NCI-H1048 (cell line): ENCODE results near the gene RUFY4.

Experiments used
- DNase-seq: peaks from one replicate; lab custom pipeline; 2025; lab: John Stamatoyannopoulos, UW

RUFY4 gene, protein sequence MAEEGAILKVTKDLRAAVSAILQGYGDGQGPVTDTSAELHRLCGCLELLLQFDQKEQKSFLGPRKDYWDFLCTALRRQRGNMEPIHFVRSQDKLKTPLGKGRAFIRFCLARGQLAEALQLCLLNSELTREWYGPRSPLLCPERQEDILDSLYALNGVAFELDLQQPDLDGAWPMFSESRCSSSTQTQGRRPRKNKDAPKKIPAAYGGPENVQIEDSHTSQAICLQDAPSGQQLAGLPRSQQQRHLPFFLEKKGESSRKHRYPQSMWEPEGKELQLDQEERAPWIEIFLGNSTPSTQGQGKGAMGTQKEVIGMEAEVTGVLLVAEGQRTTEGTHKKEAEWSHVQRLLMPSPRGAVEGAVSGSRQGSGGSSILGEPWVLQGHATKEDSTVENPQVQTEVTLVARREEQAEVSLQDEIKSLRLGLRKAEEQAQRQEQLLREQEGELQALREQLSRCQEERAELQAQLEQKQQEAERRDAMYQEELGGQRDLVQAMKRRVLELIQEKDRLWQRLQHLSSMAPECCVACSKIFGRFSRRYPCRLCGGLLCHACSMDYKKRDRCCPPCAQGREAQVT

DNA sequence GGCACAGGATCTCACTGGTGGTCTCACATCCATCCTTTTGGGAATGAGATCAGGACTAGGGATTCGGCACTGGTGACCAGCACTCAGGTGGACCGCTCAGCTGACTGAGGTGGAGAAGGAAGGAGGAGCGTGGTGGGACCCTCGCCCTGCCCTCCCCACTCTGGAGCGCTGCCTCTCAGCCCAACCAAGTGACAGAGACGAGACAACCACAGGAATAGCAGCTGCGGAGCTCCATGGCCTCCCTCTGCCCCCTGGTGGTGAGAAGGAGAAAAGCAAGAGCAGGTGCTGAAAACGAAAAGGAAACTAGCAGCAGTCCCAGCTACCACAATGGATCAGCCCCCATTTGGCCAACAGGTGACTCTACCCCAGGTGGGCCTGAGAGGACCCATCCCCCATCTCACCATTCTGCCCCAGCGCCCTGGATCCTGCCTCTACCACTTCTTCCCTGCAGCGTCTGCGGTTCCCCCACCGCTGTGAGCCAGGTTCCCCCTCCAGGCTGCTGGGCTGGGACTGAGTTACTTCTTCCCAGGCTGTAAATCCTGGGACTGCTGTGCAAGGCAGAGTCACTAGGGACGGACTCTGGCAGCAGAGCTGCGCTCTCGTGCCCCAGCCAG lies at the start of gene RUFY4:
Gene RUFY4, plus strand, starts transcription at position 533 of the 614 bp plus-strand sequence. CDS start 1,353 bp downstream, outside the sequence.
- peak; percentile 39 for DNase-seq

DNA sequence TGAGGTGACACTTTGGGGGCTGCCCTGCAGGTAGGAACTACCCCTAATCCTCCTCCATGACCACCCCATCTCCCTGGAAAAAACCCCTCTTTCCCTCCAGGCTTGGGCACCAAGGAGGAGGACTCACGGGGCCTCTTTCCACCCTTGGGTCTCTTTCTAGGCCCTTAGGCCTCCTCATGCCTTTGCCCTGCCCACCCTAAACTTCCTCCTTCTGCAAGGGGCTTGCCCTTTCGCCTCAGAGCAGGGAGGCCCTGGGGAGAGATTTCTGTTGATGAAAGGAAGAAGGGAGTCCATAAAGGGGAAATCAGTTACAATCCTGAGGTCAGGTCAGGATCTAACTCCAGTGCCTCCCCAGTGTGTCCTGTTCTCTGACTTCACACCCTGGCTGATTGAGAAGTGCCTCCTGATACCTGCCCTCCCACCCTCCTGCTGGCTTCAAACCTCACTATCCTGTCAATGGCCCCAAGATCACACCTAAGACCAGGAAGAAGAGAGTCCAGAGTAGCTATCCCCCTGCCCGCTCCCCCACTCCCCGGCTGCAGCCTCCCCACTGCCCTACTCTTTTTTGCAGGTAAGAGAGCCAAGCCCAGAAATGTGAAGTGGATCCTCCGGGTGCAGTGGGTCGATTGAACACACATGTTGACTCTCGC lies 49.5 kb upstream of the RUFY4 start:
- no peak for DNase-seq

DNA sequence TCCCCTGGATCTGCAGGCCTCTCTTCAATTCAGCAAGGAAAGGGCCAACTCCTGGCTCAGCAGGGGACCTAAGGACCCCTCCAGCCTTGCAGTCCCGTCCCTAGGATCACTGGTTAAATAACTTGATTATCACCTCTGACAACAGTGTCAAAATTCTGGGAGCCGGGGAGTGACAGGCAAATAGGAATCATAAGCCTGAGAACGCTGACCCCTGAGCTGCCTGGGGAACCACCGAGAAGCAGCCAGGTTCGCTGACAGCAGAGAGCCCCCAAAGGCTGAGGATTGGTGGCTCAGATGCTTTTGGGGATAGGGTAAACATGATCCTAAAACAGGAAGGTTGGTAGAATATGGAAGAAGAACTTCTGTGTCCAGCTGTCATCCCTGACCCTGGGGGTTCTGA lies 48.8 kb upstream of the RUFY4 start:
- DNase-seq = no peak

DNA sequence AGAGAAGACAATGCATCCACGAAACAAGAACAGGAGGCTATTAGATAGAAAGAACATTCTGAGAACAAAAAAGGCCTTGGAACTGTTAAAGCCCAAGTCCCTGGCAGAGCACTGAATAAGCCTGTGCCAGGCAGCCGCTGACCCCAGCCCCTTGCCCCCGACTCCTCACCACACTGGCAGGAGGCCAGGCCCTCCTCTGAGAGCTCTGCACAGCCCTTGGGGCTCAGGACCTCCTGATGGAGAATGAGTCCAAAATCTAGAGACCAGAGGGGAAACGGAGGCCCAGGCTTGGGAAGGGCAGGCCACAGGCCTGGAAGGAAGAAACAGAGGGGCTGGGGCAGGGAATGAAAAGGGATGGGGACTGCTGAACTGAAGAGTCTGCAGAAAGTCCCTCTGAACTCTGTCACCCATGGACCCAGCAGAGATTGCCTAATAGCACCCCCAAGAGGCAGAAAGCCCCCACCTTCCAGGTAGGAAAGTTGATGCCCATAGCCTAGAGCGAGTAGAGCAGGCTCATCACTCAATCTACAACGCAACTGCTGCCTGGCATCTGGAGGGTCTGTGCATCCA lies 48.0 kb upstream of the RUFY4 start:
- DNase-seq = no peak

DNA sequence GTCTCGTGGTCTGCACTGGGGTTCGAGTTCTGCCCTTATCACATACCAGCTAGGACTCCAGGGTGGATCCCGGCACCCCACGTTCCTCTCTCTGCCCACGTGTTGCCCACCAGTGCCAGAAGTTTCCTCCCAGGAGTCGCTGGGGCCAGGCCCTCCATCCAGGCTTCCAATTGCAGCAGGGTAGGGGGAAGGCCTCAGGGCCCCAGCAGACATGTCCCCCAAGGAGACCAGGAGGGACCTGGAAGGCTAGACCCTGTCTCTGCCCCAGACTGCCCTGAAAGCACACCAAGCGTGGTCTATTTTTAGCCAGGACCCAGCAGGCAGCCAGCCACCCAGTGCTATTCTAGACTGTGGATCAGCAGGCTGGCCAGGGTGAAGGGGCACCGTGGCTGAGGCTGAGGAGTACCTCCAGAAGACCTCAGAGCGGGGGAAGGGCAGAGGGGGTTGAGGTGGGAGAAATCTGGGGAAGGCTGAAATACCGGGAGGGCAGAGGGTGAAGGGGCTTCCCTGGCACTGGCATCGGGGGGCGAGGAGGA lies 47.4 kb upstream of the RUFY4 start:
- no peak for DNase-seq

DNA sequence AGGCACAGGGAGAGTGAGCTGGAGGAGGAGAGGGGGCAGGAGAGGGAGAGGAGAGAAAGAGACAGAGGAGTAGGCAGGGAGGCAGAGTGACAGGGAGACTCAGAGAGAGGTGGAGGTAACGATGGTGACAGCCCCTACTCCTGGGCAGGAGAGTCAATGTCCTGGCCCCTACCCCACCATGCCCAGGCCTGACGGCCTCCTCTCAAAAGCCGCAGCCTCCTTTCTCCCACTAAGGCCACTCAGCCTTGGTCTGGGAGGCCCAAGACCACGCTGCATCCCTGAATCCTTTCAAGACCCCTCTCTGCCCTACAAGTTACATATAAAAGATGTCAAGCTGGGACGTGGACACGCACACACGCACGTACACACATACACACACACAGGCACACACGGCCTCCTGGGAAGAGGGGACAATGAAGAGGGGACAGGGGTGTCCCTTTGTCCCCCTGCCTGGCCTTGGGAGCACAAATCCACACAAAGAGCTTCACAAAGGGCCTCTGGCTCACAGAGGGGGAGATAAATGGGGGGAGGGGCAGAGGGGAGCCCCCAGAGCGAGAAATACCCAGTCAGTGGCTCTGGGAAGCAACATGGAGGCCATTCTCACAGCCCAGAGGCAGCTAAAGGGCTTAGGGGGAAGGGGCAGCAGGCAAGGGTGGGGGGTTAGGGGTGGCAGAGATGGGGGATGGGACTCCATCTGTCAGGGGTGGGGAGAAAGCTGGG lies 46.8 kb upstream of the RUFY4 start:
- no peak for DNase-seq

DNA sequence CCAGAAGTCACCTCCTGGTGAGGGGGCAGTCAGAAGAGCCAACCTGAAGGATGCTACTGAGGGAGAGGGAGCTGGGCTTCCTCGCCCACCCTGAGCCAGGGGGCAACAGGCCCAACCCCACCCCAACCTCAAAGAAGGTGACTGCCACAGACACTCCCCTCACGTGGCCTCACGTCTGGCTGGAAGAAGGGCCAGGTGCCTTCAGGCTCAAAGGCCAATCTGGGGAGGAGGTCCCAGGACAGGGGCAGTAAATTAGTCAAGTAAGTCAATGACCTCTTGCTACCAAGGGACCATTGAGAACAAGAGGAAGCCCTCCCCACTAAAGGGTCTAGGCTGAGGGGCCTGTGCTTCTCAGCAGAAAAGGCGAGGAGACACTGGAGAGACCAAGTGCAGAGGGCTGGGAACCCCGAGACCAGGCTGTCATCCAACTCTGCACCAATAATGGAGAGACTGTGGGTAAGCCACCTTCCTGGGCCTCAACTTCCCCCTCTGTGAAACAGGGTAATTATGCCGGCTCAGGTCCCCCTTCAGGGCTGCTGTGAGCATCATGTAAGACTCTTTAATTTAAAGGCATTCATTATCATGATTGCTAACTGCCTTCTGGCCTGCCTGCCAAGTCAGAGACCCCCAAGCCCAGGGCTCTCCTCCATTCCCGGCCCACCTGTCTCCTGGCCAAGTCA lies 46.1 kb upstream of the RUFY4 start:
- no peak for DNase-seq

DNA sequence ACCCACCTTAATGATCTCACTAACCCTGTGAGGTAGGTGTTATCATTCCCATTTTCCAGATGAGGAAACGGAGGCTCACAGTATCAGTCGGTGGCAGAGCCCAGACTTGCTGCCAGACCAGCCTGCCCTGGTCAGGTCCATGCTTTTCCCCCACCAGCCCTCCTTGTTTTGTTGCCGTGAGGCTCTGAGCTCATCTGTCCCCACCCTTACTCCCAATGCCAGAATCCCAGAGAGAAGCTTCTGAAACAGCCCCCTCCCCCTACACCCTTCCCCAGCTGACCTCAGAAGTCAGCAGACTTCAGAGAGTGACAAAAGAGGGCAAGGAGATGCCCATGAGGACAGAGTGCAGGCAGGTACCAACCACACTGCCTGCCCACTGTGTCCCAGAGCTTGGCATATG lies 45.4 kb upstream of the RUFY4 start:
- no peak for DNase-seq

DNA sequence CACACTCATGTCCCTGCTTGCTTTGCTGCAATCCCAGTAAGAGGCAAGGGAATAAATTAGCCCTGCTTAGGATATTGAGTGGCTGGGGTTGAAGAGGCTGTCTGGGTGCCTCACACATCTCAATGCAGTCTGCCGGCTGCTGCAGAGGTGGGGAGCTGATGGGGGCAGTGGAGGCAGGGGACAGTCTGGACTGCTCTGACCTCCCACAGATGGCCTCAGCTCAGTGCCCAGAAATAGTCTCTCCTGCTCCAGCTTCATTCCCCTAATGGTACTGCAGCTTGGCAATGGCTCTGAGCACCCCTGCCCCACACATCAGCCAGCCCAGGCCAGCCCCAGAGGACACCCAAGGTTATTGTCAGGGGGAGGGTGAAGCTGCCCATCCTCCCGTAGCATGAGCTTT lies 44.7 kb upstream of the RUFY4 start:
- no peak for DNase-seq

DNA sequence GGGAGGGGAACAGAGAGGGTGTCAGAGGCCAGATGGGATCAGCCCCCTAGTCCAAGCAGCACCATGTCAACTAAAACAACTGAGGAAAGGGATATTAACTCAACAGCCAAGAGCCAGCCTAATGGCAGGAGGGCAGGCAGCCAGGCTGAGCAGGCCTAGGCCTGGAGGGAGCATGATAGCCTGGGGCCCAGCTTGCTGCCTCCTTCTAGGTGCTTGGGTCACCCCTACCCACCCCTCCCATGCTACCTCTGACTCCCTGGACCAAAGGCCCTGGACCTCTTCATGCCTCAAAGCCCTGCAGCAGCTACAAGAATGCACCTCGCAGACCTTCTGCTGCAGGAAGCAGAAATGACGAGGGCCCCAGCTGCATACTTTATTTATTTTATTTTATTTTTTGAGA lies 44.2 kb upstream of the RUFY4 start:
- no peak for DNase-seq

DNA sequence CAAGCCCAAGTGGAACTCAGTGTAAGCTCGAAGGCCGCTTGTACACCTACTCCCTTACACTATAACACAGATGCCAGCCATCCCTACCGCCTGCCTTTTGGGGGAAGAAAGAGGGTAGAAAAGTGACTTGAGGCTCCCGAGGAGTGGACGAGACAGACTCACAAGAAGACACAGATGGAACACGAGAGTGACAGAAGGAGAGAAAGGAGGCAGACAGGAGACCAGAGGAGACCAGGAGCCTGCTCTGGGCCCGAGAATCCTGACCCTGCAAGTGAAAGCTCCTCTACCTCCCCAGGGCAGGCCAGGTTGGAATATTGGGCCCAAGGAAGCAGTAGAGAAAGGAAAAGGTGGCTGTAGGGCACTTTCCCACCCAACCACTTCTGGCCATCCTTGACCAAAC lies 42.8 kb upstream of the RUFY4 start:
- no peak for DNase-seq

DNA sequence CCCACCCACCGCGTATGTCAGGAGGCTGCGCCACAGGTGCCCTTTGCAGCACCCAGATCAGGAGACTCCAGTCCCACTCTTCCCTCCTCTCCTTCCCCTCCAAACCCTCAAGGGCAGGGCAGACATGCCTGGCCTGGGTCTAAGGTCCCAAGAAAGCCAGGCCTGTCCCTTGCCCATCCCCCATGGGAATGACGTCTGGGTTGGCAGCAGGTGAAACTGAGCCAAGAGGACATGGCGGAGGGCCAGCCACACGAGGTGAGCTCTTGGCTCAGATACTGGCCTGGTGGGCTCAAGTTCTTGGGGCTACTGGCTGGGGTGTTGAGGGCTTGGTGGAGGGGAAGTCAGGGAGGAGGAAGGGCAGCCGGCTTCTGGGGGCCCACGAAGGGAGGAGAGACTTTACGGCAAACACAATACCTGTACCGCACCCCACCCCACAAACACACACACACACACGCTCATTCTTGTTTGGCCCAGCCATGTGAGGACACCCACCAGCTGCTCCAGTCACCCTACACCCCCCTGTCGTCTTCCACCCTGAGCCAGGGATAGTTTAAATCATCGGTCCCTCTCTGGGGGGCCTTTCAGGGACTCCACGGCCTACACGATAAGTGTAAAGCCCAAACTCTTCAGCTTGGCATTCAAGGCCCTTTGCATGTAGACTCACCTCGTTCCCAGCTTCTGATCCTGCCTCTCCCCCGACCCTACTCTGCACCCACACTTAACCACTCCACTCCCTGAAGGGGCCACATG lies 42.2 kb upstream of the RUFY4 start:
- DNase-seq = no peak

DNA sequence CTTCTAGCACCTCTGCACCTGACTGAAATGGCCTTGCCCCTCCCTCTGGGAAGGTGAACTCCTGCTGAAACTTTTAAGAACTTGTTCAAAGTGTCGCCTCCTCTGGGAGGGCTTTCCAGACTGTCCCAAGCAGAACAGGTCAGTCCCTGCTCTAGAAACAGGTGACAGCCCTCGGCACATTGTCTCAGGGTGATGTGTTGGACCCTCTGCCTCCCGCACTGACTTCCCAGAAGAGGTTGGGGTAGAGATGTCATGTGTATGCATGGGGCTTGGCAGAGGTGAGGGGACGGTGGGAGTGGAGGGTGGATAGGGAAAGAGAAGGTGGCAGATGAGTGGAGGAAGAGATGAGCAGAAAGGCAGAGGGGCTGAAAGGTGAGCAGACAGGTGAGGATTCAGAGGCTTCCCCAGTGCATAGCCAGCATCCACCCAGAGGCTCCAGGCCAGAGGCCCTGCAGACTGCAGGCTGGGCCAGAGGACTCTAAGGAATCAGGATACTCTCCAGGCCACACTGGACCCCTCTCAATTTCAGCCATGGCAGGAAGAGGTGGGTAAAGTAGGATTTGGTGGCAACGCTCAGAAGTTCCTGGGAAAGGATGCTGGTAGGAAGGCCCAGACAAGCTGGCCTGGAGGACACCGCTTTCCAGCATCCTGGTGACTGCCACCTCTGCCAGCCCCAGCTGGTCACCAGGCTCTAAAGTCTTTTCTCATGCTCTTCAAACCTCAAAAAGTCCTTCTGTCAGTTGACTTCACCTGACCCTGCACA lies 41.4 kb upstream of the RUFY4 start:
- DNase-seq = no peak

DNA sequence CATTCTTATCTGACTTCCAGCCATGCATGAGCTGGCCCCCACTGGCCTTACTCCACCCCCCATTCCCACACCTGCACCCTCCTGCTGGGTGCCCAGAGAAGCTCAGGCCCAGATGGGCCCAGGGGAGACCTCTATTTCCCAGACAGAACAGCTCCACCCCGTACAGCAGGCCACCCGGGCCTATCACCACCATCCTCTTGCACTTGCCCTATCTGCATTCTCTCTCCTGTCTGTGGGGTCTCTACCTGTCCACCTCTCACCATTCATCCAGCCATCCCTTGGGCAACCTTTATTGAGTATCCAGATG lies 40.9 kb upstream of the RUFY4 start:
- DNase-seq = no peak

DNA sequence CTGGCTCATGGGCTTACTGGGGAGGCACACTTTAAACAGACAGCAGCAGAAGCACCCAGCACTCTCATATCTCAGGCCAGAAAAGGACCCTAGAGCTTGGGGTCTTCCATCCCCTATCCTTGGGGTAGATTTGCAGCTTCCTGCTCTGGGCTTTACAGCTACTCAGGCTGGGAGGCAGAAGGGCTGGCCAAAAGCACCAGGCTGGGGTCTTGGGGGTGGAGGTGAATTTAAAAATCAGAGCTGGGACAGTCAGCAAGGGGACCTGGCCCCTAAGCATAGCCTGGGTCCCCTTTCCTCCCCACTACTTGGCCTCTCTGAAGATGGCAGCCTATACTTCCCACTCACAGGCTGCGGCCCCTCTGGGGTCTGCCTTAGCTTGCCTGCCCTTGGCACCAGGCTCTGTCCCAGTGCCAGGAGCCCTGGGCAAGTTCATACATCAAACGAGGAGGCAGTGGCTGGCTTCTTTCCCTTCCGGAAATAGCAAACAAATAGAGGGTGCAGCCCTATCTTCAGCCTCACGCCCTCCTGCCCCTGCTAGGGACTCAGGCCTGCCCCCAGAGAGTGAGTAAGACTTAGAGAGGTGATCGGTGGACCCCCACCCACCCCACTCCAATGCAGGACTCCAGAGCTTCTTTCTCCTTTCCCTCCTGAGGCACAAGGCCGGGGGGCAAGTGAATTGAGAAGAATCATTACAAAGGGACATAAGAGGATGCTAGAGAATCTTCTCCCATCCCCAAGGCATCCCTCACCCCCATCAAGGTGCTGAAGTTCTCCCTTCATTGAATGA lies 40.3 kb upstream of the RUFY4 start:
- no peak for DNase-seq

DNA sequence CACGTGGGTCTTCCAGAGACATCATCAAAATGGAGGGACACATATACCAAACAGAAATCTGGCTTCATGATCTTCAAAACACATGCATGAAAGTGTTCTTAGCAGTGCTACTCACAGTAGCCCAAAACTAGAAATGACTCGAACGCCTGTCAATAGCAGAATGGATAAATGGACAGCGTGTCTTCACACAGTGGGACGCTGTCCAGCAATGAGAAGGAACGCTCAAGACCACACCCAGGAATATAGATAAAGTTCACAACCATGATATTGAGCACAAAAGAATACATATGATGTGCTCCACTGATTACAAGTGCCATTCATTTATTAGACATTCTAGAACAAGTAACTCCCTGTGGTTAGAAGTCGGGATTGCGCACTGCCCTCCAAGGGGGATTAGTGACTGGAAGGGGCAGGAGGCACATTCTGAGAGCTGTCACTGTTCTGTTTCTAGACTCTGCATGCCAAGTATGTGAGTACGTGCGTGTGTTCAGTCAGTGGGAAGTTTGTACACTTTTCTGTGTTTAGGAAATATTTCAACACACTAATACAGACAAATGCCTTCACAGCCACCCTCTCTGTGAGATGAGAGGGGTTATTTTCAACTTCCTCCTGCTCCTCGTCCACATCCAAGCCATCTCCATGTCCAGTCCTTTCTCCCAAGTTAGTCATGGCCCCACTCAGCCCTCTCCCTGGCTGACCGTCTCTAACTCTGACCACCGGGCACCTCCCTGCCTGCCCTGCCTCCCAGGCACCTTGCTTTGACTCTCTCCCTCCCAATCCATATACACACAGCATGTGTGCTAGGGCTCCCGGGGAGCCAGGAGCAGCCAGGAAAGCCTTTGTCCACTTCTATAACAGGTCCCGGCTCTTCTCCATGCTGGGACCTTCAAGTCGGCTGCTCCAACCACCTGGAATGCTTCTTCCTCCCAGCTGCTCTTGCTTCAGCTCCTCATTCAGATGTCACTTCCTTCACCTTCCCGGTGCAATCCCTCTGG lies 39.4 kb upstream of the RUFY4 start:
- DNase-seq = no peak

DNA sequence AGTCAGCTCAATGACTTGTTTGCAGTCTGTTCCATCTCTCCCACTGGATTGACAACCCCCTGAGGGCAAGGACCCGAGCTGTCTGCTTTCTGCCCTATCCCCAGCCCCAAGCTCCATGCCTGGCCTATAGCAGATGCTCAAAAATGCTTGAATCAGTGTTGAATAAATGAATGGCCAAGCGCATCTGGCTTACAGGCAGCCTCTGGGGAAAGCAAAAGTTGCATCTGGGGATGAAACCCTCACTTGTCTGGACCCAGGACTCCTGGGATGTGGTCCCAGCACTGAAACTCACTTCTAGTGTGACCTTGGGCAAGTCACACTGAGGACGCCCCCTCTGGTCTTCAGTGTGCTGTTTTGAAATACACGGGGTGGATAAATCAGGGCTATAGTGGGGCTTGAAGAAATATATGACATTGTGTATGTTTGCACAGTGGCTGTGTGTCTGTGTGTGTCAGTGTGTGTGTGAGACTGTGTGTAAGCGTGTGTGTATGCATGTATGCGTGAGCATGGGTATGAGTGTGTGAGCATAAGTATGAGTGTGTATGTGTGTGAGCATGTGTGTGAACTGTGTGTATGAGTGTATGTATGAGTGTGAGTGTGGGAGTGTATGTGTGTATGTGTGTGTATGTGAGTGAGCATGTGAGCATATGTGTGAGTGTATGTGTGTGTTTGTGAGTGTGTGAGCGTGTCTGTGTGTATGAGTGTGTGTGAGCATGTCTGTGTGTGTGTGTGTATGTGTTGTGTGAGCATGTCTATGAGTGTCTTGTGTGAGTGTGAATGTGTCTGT lies 38.5 kb upstream of the RUFY4 start:
- no peak for DNase-seq
